ENCODE data around the gene ADGRB3. TPM values are rescaled to one million over a fixed set of nuclear protein-coding genes. Genes with fewer than 3 reads are reported as not detected.

The ADGRB3 gene
- total RNA-seq, 1 donor from 2014 or later: 1.8 TPM

GRCh38 chr6:68709882-68710281 lies 74.8 kb downstream of the ADGRB3 start:
- Mint-ChIP-seq H3K4me3 (ENCODE audit: low read depth) (no peak overlapping the region), H3K36me3 (ENCODE audit: insufficient read depth) (no peaks in the 10 kb centered on the region), H3K27me3 (peaks cover 17% of the 10 kb centered on the region), H3K27ac (no peak overlapping the region), H3K9me3 (ENCODE audit: low read depth) (no peaks in the 10 kb centered on the region), H3K4me1 (ENCODE audit: low read depth) (peaks cover 3% of the 10 kb centered on the region)
- no peak for DNase-seq (ENCODE audit: low spot score, unreplicated experiment)
- TF ChIP-seq, protein P1, sequence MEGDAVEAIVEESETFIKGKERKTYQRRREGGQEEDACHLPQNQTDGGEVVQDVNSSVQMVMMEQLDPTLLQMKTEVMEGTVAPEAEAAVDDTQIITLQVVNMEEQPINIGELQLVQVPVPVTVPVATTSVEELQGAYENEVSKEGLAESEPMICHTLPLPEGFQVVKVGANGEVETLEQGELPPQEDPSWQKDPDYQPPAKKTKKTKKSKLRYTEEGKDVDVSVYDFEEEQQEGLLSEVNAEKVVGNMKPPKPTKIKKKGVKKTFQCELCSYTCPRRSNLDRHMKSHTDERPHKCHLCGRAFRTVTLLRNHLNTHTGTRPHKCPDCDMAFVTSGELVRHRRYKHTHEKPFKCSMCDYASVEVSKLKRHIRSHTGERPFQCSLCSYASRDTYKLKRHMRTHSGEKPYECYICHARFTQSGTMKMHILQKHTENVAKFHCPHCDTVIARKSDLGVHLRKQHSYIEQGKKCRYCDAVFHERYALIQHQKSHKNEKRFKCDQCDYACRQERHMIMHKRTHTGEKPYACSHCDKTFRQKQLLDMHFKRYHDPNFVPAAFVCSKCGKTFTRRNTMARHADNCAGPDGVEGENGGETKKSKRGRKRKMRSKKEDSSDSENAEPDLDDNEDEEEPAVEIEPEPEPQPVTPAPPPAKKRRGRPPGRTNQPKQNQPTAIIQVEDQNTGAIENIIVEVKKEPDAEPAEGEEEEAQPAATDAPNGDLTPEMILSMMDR (IDR thresholded peaks at IDR 0.05; ENCODE audit: unreplicated experiment): no peak

DNA sequence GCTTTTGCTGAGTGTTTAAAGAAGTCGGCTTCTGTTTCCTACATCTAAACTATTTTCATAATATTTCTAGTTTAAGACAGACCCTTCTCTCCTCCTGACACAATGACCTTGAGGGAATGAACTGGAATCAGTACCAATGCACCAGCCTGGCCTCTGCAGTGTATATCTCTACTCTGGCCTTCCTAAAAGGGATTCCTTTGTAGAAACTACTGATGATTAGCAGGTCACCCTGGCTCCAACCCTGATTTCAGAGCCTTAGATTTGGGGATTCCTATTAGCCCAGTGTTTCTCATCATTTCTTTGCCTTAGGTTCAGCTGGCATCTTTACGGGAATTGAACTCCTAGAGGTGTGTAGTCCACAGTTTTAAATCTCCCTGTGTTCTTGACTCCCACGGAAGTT lies 75.4 kb downstream of the ADGRB3 start:
- Mint-ChIP-seq H3K4me1 (ENCODE audit: low read depth) (peaks cover 3% of the 10 kb centered on the region), H3K27me3 (peaks cover 14% of the 10 kb centered on the region), H3K36me3 (ENCODE audit: insufficient read depth) (no peaks in the 10 kb centered on the region), H3K27ac (no peak overlapping the region), H3K4me3 (ENCODE audit: low read depth) (no peak overlapping the region), H3K9me3 (ENCODE audit: low read depth) (no peaks in the 10 kb centered on the region)
- no peak for DNase-seq (ENCODE audit: low spot score, unreplicated experiment)
- TF ChIP-seq, protein P1 (IDR thresholded peaks at IDR 0.05; ENCODE audit: unreplicated experiment): no peak

- TF ChIP-seq, protein P1 (IDR thresholded peaks at IDR 0.05; ENCODE audit: unreplicated experiment): no peak
- no peak overlapping the region for H3K27ac Mint-ChIP-seq
- no peak for DNase-seq (ENCODE audit: low spot score, unreplicated experiment)
- H3K36me3 Mint-ChIP-seq (ENCODE audit: insufficient read depth): no peaks in the 10 kb centered on the region
- peaks cover 10% of the 10 kb centered on the region for H3K27me3 Mint-ChIP-seq
- no peak overlapping the region for H3K4me3 Mint-ChIP-seq (ENCODE audit: low read depth)
- H3K4me1 Mint-ChIP-seq (ENCODE audit: low read depth): peaks cover 3% of the 10 kb centered on the region
- H3K9me3 Mint-ChIP-seq (ENCODE audit: low read depth): no peaks in the 10 kb centered on the region
These were observed 75.8 kb downstream of the ADGRB3 start for GRCh38 chr6:68710916-68711315.

DNA sequence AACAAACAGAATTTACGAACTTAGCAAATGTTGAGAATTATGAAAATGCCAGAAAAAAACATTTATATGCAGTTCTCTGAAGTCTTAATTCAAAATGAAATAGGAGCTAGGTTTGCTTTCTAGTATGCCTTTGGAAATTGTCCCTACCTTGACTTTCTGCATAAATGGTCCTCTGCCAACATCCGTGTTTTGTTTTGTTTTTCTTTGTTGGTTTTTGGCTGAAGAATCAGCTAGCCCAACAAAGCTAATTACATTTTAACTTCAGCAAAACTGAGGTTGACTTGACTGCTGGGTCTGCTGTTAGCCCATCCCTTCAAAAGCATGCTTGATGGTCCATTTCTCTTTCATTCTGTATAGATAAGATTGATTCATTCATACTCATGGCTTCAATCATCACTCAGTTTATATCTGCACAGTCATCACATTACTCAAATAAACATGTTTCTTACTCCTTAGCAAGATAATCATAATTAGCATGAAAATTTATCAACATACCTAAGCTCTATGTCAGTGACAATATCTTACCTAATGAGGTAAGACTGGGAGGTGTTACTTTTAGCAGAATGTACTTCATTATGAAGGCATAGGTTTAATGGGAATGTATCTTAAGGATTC lies 76.4 kb downstream of the ADGRB3 start:
- H3K4me3 Mint-ChIP-seq (ENCODE audit: low read depth): no peak overlapping the region
- peaks cover 3% of the 10 kb centered on the region for H3K4me1 Mint-ChIP-seq (ENCODE audit: low read depth)
- no peak overlapping the region for H3K27ac Mint-ChIP-seq
- no peak for DNase-seq (ENCODE audit: low spot score, unreplicated experiment)
- TF ChIP-seq, protein P1 (IDR thresholded peaks at IDR 0.05; ENCODE audit: unreplicated experiment): no peak
- H3K9me3 Mint-ChIP-seq (ENCODE audit: low read depth): no peaks in the 10 kb centered on the region
- peaks cover 10% of the 10 kb centered on the region for H3K27me3 Mint-ChIP-seq
- H3K36me3 Mint-ChIP-seq (ENCODE audit: insufficient read depth): no peaks in the 10 kb centered on the region

DNA sequence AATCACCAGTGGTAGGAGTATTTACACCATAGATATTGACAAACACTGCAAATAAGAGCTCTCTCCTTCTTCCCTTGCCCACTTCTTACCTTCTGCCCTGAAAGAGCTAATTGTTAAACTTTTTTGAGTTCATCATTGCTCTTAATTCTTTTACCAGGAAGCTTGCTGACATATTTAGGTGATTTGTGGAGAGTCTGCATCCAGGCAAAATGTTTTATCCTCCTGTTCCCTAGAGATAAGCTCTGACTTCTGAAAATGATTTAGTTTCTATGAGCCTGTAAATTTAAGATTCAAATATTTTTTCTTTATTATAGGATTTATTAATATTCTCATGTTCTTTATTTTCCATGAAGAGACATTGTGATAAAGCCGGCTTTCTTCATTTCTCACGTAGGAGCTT lies 81.5 kb downstream of the ADGRB3 start:
- no peak for DNase-seq (ENCODE audit: low spot score, unreplicated experiment)
- H3K36me3 Mint-ChIP-seq (ENCODE audit: insufficient read depth): no peaks in the 10 kb centered on the region
- no peak overlapping the region for H3K4me3 Mint-ChIP-seq (ENCODE audit: low read depth)
- peaks cover under 1% of the 10 kb centered on the region for H3K4me1 Mint-ChIP-seq (ENCODE audit: low read depth)
- H3K27me3 Mint-ChIP-seq: peaks cover 3% of the 10 kb centered on the region
- H3K27ac Mint-ChIP-seq: no peak overlapping the region
- peaks cover 3% of the 10 kb centered on the region for H3K9me3 Mint-ChIP-seq (ENCODE audit: low read depth)
- TF ChIP-seq, protein P1 (IDR thresholded peaks at IDR 0.05; ENCODE audit: unreplicated experiment): no peak
